Stimulated activated naive B cell treated with anti-CD40 and anti-IgM and Interleukin-4, amounts not matched to agents 10 μg/mL and 1 μg/mL and 100 μg/mL, for 72 hours (primary cell): ENCODE data around the gene ADGRF1.
"Not testable (repeated sequence)": the region's sequence is repeated elsewhere in the genome, so short reads cannot be mapped to it uniquely, and the experiment has no call there.

Experiments
- ATAC-seq, 2 donors: fragments of 150-1000 bp; cut with Tn5 transposase; replicated peaks; 2 replicates each; pipeline ENCODE4 v1.10.0; 2021; ENCODE audit warnings: moderate library complexity in 1 of 2
- DNase-seq: peaks from one replicate; pipeline ENCODE4 v3.0.0; 2021
- H3K27ac Mint-ChIP-seq: one replicate; pipeline ENCODE4 v1.8.0; 2022; ENCODE audit warnings: mild to moderate bottlenecking, mixed read lengths
- H3K27me3 Mint-ChIP-seq, 2 donors: one replicate each; pipeline ENCODE4 v1.8.0; 2022; ENCODE audit warnings: mixed read lengths in 2 of 2
- H3K36me3 Mint-ChIP-seq, 2 donors: one replicate each; pipeline ENCODE4 v1.8.0; 2022; ENCODE audit warnings: mixed read lengths in 2 of 2, mild to moderate bottlenecking in 1 of 2
- H3K4me1 Mint-ChIP-seq, 2 donors: one replicate each; pipeline ENCODE4 v1.8.0; 2022; ENCODE audit warnings: mixed read lengths in 2 of 2, mild to moderate bottlenecking in 1 of 2
- H3K4me3 Mint-ChIP-seq, 2 donors: one replicate each; pipeline ENCODE4 v1.8.0; 2022; ENCODE audit warnings: mild to moderate bottlenecking in 2 of 2, mixed read lengths in 2 of 2, moderate library complexity in 1 of 2
- H3K9me3 Mint-ChIP-seq, 2 donors: one replicate each; pipeline ENCODE4 v1.8.0; 2022; ENCODE audit warnings: mixed read lengths in 2 of 2, mild to moderate bottlenecking in 1 of 2

ADGRF1 gene

DNA sequence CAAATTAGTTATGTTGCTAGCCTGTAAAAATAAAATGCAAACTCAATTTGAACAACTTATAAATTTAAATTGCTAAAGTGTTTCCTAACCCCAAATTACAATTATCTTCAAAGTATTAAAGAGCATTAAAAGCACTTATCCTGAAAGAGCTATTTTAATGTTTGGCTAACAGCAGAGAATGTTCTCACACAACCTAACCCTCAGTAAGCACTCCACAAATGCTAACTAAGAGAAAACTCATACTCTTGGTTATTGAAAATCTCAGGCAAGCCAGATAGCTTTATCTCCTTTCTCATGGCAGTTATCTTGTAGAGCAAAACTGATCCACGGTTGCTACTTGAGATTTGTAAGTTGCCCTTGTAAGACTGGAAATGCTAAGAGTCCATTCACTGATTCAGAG, 30.5 kb upstream of the ADGRF1 start:
- ATAC-seq (no peak), DNase-seq (no peak)
- Mint-ChIP-seq H3K36me3 (no peaks in the 10 kb centered on the region), H3K9me3 (no peaks in the 10 kb centered on the region), H3K4me1 (no peaks in the 10 kb centered on the region), H3K4me3 (no peak overlapping the region), H3K27me3 (peaks cover 4 to 6% of the 10 kb centered on the region in 2 donors), H3K27ac (no peak overlapping the region)

DNA sequence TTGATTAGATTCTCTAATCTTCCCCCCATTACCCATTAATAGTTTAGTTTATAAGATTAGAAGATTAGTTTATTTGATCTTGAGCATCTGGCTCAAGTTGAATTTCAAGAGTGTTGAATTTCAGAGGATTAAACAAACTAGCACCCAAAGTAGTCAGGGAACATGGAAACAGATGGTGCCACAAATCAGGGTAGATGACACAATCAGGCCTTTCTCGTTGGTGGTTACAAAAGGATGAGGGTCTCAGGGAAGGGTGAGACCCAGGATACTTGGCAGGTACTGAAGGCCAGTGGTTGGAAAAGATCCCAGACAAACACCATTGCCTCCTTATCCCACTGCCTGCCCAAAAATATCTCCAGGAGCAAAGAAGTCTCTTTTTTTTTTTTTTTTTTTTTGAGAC, 29.5 kb upstream of the ADGRF1 start:
- ATAC-seq (no peak), DNase-seq (no peak)
- Mint-ChIP-seq H3K4me3 (no peak overlapping the region), H3K36me3 (no peaks in the 10 kb centered on the region), H3K9me3 (no peaks in the 10 kb centered on the region), H3K27me3 (peaks cover 4 to 6% of the 10 kb centered on the region in 2 donors), H3K4me1 (no peaks in the 10 kb centered on the region), H3K27ac (no peak overlapping the region)

DNA sequence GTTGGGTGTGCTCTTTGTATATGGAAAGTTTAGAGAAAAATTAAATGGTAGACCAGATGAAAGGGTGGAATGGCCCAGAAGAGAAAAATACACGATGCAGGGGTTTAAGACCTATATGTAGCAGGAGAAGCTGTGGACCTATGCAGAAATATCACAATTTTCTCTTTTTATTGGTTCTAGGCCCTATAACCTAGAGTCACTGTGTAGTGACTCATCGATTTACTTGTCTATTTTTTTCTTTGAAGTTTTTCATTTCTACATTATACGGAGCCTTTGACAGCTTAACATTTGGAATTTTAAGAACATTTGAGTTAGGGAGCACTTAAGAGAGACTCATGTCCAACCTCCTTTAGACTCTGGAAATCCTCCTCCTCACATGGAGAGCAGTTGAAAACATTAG, 28.3 kb upstream of the ADGRF1 start:
- H3K4me1 Mint-ChIP-seq: no peaks in the 10 kb centered on the region
- H3K4me3 Mint-ChIP-seq: no peak overlapping the region
- no peak overlapping the region for H3K27ac Mint-ChIP-seq
- ATAC-seq: no peak
- no peaks in the 10 kb centered on the region for H3K9me3 Mint-ChIP-seq
- H3K36me3 Mint-ChIP-seq: no peaks in the 10 kb centered on the region
- peaks cover under 1 to 4% of the 10 kb centered on the region in 2 donors for H3K27me3 Mint-ChIP-seq
- DNase-seq: no peak

DNA sequence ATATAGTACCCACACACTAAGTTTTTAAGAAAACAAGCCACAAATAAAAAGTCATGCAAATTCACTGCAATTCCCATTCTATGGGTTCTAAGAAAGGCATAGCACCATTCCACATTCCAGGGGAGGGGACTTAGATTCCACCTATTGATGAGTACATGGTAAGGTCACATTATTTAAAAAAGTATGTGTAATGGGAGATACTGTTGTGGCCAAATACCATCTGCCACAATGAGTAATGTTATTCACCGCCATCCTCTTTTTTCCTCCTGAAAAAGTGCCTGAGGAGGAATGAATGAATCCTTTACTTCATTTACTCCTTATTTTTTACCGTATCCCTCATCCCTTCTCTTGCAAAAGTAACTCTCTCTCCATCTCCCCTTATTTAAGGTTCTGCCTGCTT, 27.0 kb upstream of the ADGRF1 start:
- Mint-ChIP-seq H3K9me3 (no peaks in the 10 kb centered on the region), H3K27ac (no peak overlapping the region), H3K36me3 (no peaks in the 10 kb centered on the region), H3K4me1 (no peaks in the 10 kb centered on the region), H3K4me3 (no peak overlapping the region), H3K27me3 (no peaks in the 10 kb centered on the region)
- DNase-seq (no peak), ATAC-seq (no peak)

DNA sequence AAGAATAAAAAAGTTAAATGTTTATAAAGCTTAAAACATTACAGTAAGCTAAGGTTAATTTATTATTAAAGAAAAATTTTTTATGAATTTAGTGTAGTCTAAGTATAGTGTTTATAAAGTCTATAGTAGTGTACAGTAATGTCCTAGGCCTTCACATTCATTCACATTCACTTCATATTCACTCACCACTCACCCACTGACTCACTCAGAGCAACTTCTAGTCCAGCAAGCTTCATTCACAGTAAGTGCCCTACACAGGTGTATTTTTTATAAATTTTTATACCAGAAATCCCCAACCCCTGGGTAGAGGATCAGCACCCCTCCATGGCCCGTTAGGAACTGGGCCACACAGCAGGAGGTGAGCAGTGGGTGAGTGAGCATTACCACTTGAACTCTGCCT, 24.3 kb upstream of the ADGRF1 start:
- H3K4me3 Mint-ChIP-seq: no peak overlapping the region
- H3K9me3 Mint-ChIP-seq: no peaks in the 10 kb centered on the region
- no peaks in the 10 kb centered on the region for H3K36me3 Mint-ChIP-seq
- no peak for DNase-seq
- H3K4me1 Mint-ChIP-seq: no peaks in the 10 kb centered on the region
- peaks cover 3 to 12% of the 10 kb centered on the region in 2 donors for H3K27me3 Mint-ChIP-seq
- no peak for ATAC-seq
- no peak overlapping the region for H3K27ac Mint-ChIP-seq

DNA sequence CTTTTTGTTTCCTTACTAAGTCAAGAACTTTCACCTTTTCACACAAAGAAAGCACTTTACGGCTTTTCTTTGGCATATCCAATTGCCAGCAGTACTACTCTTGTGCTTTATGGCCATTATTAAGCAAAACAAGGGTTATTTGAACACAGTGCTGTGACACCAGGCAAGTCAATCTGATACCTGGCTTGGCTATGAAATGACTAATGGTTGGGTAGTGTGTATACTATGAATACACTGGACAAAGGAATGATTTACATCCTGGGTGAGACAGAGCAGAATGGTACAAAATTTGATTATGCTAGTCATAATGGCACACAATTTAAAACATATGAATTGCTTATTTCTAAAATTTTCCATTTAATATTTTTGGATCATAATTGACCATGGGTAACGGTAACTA, 22.1 kb upstream of the ADGRF1 start:
- no peaks in the 10 kb centered on the region for H3K4me1 Mint-ChIP-seq
- peak in 1 of 2 donors; percentile 45 for ATAC-seq
- H3K27ac Mint-ChIP-seq: no peak overlapping the region
- peaks cover 3 to 12% of the 10 kb centered on the region in 2 donors for H3K27me3 Mint-ChIP-seq
- no peak overlapping the region for H3K4me3 Mint-ChIP-seq
- no peak for DNase-seq
- no peaks in the 10 kb centered on the region for H3K36me3 Mint-ChIP-seq
- no peaks in the 10 kb centered on the region for H3K9me3 Mint-ChIP-seq

DNA sequence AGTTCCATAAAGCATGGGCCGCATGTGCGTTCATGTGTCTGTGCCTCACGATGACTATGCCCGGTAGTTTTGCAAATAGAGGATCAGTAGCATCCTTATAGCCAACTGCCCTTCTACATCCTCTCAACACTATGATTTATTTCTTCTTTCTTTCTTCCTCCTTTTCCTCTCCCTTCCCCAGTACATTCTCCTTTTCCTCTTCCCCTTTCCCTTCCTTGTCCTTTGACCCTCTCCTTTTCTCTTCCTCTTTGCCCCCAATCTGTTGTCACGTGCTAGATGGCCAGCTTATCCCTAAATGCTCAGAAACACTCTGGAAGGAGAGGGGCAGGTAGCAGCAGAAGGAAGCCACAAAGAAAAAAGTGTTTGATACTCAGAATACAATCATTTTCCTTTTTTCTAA, 20.2 kb upstream of the ADGRF1 start:
- Mint-ChIP-seq H3K4me3 (no peak overlapping the region), H3K27me3 (peaks cover 3 to 12% of the 10 kb centered on the region in 2 donors), H3K36me3 (no peaks in the 10 kb centered on the region), H3K27ac (no peak overlapping the region), H3K9me3 (peaks cover 0 to 2% of the 10 kb centered on the region in 2 donors), H3K4me1 (no peaks in the 10 kb centered on the region)
- ATAC-seq: no peak
- no peak for DNase-seq

DNA sequence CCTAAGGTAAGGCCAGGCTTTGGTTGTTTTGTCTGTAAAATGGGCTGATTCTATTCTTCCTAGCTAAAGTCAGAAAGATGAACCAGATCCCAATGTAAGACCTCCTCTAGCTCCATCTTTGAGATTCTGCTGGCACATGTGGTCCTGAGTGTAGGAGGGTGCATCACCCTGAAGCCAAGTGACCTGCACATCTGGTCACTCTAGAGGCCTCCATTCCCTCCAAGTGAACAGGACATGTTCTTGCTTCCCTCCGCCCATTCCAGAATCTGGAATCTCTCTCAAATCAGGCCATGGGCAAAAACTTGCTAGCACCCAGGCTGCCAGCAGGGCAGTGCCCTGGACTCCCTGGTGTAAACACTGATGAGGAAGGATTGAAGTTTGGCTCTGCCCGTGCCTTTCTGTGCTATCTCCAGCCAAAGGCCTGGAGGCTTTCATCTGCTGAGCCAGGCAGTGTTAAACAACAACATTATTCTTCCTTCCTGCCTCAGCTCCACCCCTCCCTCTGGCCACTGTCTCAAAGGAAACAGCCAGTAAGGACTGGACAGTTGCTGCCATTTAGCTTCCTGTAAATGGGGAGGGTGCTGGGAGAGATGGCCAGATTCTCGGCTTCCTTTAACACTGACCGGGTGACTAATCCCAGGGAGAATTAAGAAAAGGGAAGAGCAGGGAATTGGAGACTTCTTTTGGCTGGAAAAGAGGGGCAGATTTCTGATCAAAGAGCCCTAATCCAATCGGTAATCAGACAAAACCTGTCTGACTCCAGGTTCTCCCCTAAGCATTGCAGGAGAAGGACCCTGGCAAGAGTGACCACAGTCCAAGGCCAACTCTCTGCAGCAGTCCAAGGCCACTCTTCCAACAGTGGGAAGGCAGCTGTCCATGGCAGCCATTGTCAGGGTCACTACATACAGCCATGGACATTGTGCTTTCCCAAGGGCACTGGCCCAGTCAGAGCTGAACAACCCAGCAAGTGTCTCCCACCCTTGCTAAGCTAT, 19.5 kb upstream of the ADGRF1 start:
- Mint-ChIP-seq H3K27me3 (peaks cover 3 to 12% of the 10 kb centered on the region in 2 donors), H3K4me1 (no peaks in the 10 kb centered on the region), H3K36me3 (no peaks in the 10 kb centered on the region), H3K9me3 (peaks cover 0 to 2% of the 10 kb centered on the region in 2 donors), H3K27ac (no peak overlapping the region), H3K4me3 (no peak overlapping the region)
- ATAC-seq (no peak), DNase-seq (no peak)

DNA sequence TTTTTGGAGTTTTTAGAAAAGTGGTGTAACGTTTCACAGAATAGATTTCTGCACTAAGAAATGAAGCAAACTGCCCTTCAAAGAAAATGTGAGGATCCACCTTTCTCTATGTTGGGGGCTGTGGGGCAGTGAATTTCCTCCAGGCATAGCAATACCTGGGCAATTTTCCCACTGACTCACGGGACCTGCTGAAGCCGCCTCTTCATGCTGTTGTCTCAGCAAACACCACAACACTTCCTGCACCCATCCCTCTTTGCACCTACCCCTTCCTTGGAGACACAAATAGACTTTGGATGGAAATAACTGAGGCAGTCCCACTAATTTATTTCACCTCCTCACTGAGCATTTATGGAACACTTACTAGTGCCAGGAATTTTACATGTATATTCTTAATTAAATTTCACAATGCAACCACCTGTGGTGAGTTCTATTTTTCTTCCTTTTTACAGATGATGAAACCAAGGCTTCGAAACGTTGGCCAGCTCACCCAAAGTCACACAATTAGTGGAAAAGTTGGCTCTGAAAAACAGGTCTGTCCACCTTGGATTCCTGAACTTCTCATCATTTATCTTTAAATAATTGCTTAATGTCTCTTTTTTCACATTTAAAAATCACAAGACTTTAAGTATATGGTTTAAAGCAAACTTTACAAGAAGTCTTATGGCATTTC, 17.2 kb upstream of the ADGRF1 start:
- peaks cover 0 to 4% of the 10 kb centered on the region in 2 donors for H3K9me3 Mint-ChIP-seq
- no peak for DNase-seq
- H3K36me3 Mint-ChIP-seq: no peaks in the 10 kb centered on the region
- H3K27me3 Mint-ChIP-seq: peaks cover 3 to 12% of the 10 kb centered on the region in 2 donors
- H3K4me3 Mint-ChIP-seq: no peak overlapping the region
- no peak for ATAC-seq
- H3K4me1 Mint-ChIP-seq: no peaks in the 10 kb centered on the region
- H3K27ac Mint-ChIP-seq: no peak overlapping the region

DNA sequence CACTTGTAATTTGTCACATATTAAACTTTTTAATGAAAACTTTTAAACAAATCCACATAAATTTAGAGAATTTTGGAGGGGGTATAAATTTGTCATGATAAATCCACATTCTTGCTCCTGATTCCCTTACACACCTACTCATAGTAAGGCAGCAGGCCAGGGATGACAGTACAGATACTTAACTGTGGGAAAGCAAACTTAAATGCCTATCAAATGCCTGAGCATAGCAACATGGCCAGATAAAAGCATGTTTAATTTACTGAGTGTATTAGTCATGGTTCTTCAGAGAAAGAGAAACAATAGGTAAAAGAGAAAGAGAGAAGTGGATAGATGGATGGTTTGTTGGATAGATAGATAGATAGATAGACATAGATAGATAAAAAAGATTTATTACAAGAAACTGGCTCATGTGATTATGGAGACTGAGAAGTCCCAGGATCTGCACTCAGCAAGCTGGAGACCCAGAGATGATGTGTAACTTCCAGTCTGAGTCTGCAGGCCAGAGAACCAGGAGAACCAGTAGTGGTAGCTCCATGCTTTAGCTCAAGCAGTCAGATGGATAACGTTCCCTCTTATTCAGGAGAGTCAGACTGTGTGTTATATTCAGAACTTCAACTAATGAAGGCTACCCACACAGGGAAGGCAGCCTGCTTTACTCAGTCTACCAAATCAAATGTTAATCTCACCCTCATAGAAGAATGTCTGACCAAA, 15.9 kb upstream of the ADGRF1 start:
- H3K36me3 Mint-ChIP-seq: no peaks in the 10 kb centered on the region
- peaks cover 3 to 9% of the 10 kb centered on the region in 2 donors for H3K27me3 Mint-ChIP-seq
- H3K27ac Mint-ChIP-seq: no peak overlapping the region
- DNase-seq: no peak
- H3K4me1 Mint-ChIP-seq: no peaks in the 10 kb centered on the region
- peaks cover 0 to 4% of the 10 kb centered on the region in 2 donors for H3K9me3 Mint-ChIP-seq
- no peak for ATAC-seq
- no peak overlapping the region for H3K4me3 Mint-ChIP-seq

DNA sequence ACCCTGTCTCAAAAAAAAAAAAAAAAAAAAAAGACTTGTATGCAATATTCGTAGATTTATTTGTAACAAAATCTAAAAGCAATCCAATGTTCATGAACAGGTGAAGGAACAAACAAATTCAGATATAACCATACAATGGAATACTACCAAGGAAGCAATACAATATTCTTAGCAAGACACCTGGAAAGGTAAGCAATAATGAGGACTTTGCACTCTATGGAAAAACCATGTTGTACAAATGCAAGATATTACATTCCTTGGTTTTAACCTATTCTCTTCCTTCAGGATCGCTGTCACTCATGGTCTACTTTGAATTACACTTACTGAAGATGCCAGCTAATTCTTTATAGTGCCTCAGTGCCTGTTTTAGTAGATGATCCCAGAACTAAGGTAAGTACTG, 14.7 kb upstream of the ADGRF1 start:
- ATAC-seq (no peak), DNase-seq (no peak)
- H3K36me3 Mint-ChIP-seq: no peaks in the 10 kb centered on the region
- H3K4me3 Mint-ChIP-seq: no peak overlapping the region
- no peaks in the 10 kb centered on the region for H3K27me3 Mint-ChIP-seq
- H3K4me1 Mint-ChIP-seq: no peaks in the 10 kb centered on the region
- no peak overlapping the region for H3K27ac Mint-ChIP-seq
- H3K9me3 Mint-ChIP-seq: peaks cover 0 to 4% of the 10 kb centered on the region in 2 donors

DNA sequence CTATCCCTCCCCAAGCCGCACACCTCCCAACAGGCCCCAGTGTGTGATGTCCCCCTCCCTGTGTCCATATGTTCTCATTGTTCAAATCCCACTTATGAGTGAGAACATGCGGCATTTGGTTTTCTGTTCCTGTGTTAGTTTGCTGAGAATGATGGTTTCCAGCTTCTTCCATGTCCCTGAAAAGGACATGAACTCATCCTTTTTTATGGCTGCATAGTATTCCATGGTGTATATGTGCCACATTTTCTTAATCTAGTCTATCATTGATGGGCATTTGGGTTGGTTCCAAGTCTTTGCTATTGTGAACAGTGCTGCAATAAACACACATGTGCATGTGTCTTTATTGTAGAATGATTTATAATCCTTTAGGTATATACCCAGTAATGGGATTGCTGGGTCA, 12.2 kb upstream of the ADGRF1 start:
- H3K4me3 Mint-ChIP-seq, H3K27ac Mint-ChIP-seq, H3K36me3 Mint-ChIP-seq, ATAC-seq, H3K4me1 Mint-ChIP-seq, H3K27me3 Mint-ChIP-seq, H3K9me3 Mint-ChIP-seq, DNase-seq: not testable (repeated sequence)

DNA sequence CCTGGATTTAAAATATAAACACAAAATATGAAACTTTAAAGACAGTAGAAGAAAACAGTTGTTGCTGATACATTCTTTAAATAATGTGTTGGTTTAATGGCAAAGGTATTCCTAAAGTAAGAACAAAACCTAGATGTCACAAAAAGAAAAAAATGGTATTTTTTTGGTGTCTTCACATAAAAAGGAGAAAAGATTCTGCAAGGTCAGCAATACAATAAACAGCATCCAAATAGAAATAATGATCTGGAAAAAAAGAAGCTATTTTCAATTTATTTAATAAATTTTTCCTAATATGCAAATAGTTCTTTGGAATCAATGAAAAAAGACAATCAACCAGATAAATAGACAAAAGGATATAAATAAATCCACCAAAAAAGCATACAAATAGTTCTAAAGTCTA, 6.5 kb upstream of the ADGRF1 start:
- H3K4me3 Mint-ChIP-seq: no peak overlapping the region
- H3K36me3 Mint-ChIP-seq: no peaks in the 10 kb centered on the region
- H3K27ac Mint-ChIP-seq: no peak overlapping the region
- DNase-seq (no peak), ATAC-seq (no peak)
- H3K4me1 Mint-ChIP-seq: peaks cover 0 to 8% of the 10 kb centered on the region in 2 donors
- peaks cover 6% of the 10 kb centered on the region in 2 donors for H3K27me3 Mint-ChIP-seq
- no peaks in the 10 kb centered on the region for H3K9me3 Mint-ChIP-seq
